OCI-LY7 (cell line): Measurements from ENCODE around the gene UQCRFS1.

Experiments
- CTCF ChIP-seq: fragments of 200-600 bp; sonication (generic); conservative IDR thresholded peaks from 2 replicates; pipeline ENCODE4 v1.5.1; 2014; ENCODE audit warnings: mild to moderate bottlenecking, antibody characterized with exemption, low read length, moderate library complexity, mixed read lengths
- EZH2phosphoT487 ChIP-seq: fragments of 200-600 bp; sonication (generic); IDR thresholded peaks from 2 replicates; pipeline ENCODE4 v1.6.1; 2018; ENCODE audit warnings: low read depth, borderline replicate concordance, mild to moderate bottlenecking, mixed run types, antibody characterized with exemption, low read length, moderate library complexity, mixed read lengths

GRCh38 chr19:29259867-29260281 lies 46.9 kb upstream of the UQCRFS1 start:
- no peak for TF ChIP-seq CTCF
- TF ChIP-seq EZH2phosphoT487, result no peak
